NT2/D1 (cell line): Measurements from ENCODE around the gene AMBP.

Experiments used
- SUZ12 ChIP-seq: IDR thresholded peaks from 2 replicates; pipeline ENCODE4 v1.6.1; 2011; ENCODE audit not compliant: insufficient read length, insufficient read depth; ENCODE audit errors: extremely low read depth
- YY1 ChIP-seq: IDR thresholded peaks from 2 replicates; pipeline ENCODE4 v1.6.1; 2011; ENCODE audit not compliant: insufficient read length, insufficient read depth
- ZNF274 ChIP-seq: IDR thresholded peaks from 2 replicates; pipeline ENCODE4 v1.6.1; 2011; ENCODE audit warnings: mild to moderate bottlenecking, low read depth, low read length

DNA sequence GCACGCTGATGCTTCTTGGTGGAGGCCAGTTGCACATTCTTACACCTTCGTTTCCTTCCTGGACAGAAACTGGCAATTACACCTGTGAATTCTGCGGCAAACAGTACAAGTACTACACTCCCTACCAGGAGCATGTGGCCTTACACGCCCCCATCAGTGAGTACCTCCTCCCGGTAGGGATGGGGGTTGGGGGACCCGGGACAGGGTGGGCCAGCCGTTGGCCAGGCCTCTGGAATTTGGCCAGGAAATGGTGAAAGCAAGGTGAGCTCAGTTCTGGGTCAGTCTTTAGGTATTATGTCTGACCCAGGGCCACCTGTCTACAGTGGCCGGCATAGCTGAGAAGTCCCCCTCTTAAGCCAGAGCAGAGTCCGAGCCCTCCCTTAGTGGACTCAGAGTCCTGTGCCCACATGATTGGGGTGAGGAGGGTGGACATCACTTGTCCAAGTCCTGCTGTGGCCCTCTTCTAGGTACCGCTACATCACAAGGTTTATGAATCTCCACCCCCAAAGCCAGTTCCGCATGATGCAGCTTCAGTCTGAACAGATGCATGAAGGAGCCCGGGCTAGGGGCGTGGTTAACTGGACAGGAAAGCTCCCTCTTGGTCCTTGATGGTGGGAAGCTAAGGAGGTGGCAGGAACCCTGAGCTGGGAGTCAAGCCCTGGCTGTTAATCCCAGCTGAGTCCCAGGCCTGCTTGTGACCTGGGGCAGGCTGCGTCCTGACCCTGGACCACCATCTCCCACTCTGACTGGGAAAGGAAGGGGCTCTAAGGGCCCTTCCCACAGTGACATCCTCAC, 61.3 kb downstream of the AMBP start:
- TF ChIP-seq YY1: no peak
- TF ChIP-seq ZNF274: no peak
- TF ChIP-seq SUZ12: no peak
